H1 (cell line): ENCODE results near the gene FGF11.

Experiments used
- ATF3 ChIP-seq: IDR thresholded peaks from 2 replicates; pipeline ENCODE4 v1.6.1; 2011; ENCODE audit warnings: low read depth, mild to moderate bottlenecking, low read length; ENCODE audit not compliant: insufficient read depth
- CHD2 ChIP-seq: IDR thresholded peaks from 2 replicates; pipeline ENCODE4 v1.6.1; 2012; ENCODE audit warnings: low read length, improper control_type of control experiment
- KDM4A ChIP-seq: IDR thresholded peaks from one replicate; pipeline ENCODE4 v1.7.1; 2012; ENCODE audit warnings: low read depth, mild to moderate bottlenecking, moderate library complexity, low read length, inconsistent platforms; ENCODE audit not compliant: severe bottlenecking
- NANOG ChIP-seq: IDR thresholded peaks from 2 replicates; pipeline ENCODE4 v1.6.1; 2011; ENCODE audit warnings: low read length, low read depth, mild to moderate bottlenecking, inconsistent platforms; ENCODE audit not compliant: insufficient read depth, poor library complexity, severe bottlenecking
- POLR2A ChIP-seq, 2 experiments: IDR thresholded peaks; 1 replicate in 1 of 2; 2 replicates in 1 of 2; pipeline ENCODE4 v1.6.1; 2011; ENCODE audit warnings: low read depth in 2 of 2, low read length in 2 of 2, mild to moderate bottlenecking in 2 of 2; ENCODE audit errors: control extremely low read depth in 1 of 2
- SIN3A ChIP-seq, 2 experiments: IDR thresholded peaks in 1 of 2; conservative IDR thresholded peaks in 1 of 2; 2 replicates each; pipeline ENCODE4 v1.6.1; 2011 to 2012; ENCODE audit warnings: low read length in 2 of 2, improper control_type of control experiment in 1 of 2, low read depth in 1 of 2, mild to moderate bottlenecking in 1 of 2
- TAF1 ChIP-seq: IDR thresholded peaks from 2 replicates; pipeline ENCODE4 v1.6.1; 2011; ENCODE audit warnings: mild to moderate bottlenecking, low read depth, low read length
- TEAD4 ChIP-seq: IDR thresholded peaks from 2 replicates; pipeline ENCODE4 v1.6.1; 2012; ENCODE audit warnings: low read depth, low read length, inconsistent platforms, mixed read lengths

GRCh38 chr17:7416323-7416722, 23.0 kb upstream of the FGF11 start:
- TF ChIP-seq KDM4A (no peak), ATF3 (no peak), NANOG (no peak), CHD2 (no peak), SIN3A (conservative IDR thresholded peaks at IDR 0.05 in 1 of 2, IDR thresholded peaks at IDR 0.05 in 1 of 2; ENCODE audit: low read depth in 1 of 2, low read length in 2 of 2) (no peak), POLR2A (IDR thresholded peaks at IDR 0.05; ENCODE audit: control extremely low read depth in 1 of 2, low read depth in 2 of 2, low read length in 2 of 2) (no peak), TEAD4 (no peak), TAF1 (no peak)
